ENCODE results near the gene GLRA3. TPM values are rescaled to one million over a fixed set of nuclear protein-coding genes. Genes with fewer than 3 reads are reported as not detected.

The GLRA3 gene
- total and polyA plus RNA-seq, 10 of the 15 experiments (the other 5 are each of a cell fraction or from before 2014, with no cell fraction given) = not detected

DNA sequence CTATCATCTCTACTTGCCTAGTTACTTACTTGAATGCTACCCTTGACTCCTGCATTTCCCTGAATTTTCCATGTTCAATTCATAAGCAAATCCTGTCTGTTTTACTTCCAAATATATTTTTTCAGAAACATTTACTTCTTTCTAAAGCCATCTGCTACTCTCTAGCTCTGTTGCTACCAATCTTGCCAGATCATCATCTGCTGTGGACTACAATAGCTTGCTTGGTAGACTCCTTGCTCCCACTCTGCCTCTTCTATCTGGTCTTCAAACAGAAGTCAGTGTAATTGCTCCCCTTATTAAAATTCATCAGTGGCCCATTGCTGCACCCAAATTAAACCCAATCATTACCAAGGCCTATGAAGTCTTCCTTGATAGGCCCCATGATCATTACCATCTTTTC is 155.2 kb downstream of the GLRA3 start:
- ChIA-PET POLR2A (no interaction called here), SMC1A (ENCODE audit: uncharacterized antibody, unreplicated experiment) (no interaction called here), CTCF (interaction anchor here (1.2 kb wide), 1 partner anchor 10 kb away, joined by 3 read pairs; no protein-coding TSS in a partner anchor), RAD21 (ENCODE audit: unreplicated experiment) (no interaction called here)
- DNase-seq (ENCODE audit: low read depth, low spot score) (no peak), FAIRE-seq (no peak), ATAC-seq (no peak)
- no peak overlapping the region for H3K27ac ChIP-seq (ENCODE audit: control insufficient read depth, insufficient read depth)
- TF ChIP-seq, protein P1, sequence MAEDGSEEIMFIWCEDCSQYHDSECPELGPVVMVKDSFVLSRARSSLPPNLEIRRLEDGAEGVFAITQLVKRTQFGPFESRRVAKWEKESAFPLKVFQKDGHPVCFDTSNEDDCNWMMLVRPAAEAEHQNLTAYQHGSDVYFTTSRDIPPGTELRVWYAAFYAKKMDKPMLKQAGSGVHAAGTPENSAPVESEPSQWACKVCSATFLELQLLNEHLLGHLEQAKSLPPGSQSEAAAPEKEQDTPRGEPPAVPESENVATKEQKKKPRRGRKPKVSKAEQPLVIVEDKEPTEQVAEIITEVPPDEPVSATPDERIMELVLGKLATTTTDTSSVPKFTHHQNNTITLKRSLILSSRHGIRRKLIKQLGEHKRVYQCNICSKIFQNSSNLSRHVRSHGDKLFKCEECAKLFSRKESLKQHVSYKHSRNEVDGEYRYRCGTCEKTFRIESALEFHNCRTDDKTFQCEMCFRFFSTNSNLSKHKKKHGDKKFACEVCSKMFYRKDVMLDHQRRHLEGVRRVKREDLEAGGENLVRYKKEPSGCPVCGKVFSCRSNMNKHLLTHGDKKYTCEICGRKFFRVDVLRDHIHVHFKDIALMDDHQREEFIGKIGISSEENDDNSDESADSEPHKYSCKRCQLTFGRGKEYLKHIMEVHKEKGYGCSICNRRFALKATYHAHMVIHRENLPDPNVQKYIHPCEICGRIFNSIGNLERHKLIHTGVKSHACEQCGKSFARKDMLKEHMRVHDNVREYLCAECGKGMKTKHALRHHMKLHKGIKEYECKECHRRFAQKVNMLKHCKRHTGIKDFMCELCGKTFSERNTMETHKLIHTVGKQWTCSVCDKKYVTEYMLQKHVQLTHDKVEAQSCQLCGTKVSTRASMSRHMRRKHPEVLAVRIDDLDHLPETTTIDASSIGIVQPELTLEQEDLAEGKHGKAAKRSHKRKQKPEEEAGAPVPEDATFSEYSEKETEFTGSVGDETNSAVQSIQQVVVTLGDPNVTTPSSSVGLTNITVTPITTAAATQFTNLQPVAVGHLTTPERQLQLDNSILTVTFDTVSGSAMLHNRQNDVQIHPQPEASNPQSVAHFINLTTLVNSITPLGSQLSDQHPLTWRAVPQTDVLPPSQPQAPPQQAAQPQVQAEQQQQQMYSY (CRISPR knock-in tag; IDR thresholded peaks at IDR 0.05) = no peak
- no peak for TF ChIP-seq FOXM1 (IDR thresholded peaks at IDR 0.05; ENCODE audit: low read depth, low read length)
- TF ChIP-seq FOXK2 (IDR thresholded peaks at IDR 0.05) = no peak
- TF ChIP-seq SREBF1 (IDR thresholded peaks at IDR 0.05; ENCODE audit: low read length) = no peak
- TF ChIP-seq ZBED1 (IDR thresholded peaks at IDR 0.05; ENCODE audit: borderline replicate concordance) = no peak
- no peaks in the 10 kb centered on the region for H3K79me2 ChIP-seq (ENCODE audit: control insufficient read depth, insufficient read depth, low read length)
- no peak overlapping the region for H2AFZ ChIP-seq (ENCODE audit: control insufficient read depth, low read depth, low read length)
- intact Hi-C loops (cut with micrococcal nuclease; ENCODE audit: unreplicated experiment) = no loop called here
- no peak overlapping the region for H3K4me2 ChIP-seq (ENCODE audit: control insufficient read depth, insufficient read depth)
- no peak overlapping the region for H3K4me3 ChIP-seq
- BruUV-seq (replicated peaks) = no TSS peak
- H3K9ac ChIP-seq (ENCODE audit: control insufficient read depth, insufficient read depth, low read length) = no peak overlapping the region
- H3K27me3 ChIP-seq (replicated peaks in 1 of 2; ENCODE audit: control insufficient read depth in 2 of 2, insufficient read depth in 2 of 2, low read length in 1 of 2) = no peaks in the 10 kb centered on the region
- no peaks in the 10 kb centered on the region for H3K4me1 ChIP-seq (ENCODE audit: control insufficient read depth, insufficient read depth, low read length)
- H3K36me3 ChIP-seq (ENCODE audit: control insufficient read depth in 2 of 2, insufficient read depth in 2 of 2, low read length in 1 of 2) = no peaks in the 10 kb centered on the region
- H4K20me1 ChIP-seq (ENCODE audit: control insufficient read depth, insufficient read depth) = no peaks in the 10 kb centered on the region
- in situ Hi-C loops (cut with MboI) = no loop called here
- H3K9me3 ChIP-seq (replicated peaks; ENCODE audit: control insufficient read depth, insufficient read depth, low read length) = no peaks in the 10 kb centered on the region

DNA sequence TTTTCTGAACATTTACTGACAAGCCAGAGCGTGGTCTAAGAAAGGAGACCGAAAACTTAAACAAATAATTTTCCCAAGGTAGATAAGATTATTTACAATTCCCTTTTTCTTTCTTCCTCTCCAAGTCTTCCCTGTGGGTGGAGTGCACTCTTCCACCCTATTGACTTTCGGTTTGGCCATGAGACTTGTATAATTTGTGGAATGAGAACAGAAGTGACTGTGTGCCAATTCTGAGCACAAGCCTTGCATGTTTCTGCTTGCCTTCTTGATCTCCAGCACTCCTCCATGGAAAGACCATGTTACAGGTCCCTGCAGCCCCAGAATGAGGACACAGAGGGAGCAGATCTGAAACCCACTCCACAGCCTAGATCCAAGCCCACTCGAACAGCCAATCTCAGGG is 156.8 kb downstream of the GLRA3 start:
- H4K20me1 ChIP-seq (ENCODE audit: control insufficient read depth, insufficient read depth) = no peaks in the 10 kb centered on the region
- ChIA-PET CTCF (no interaction called here), SMC1A (ENCODE audit: uncharacterized antibody, unreplicated experiment) (no interaction called here), POLR2A (no interaction called here), RAD21 (ENCODE audit: unreplicated experiment) (no interaction called here)
- ATAC-seq = no peak
- in situ Hi-C loops (cut with MboI) = no loop called here
- 4% methylated on average over 4 of the region's 4 CpGs for WGBS (ENCODE audit: insufficient coverage, insufficient replicate concordance, low lambda C conversion rate, missing lambda C conversion rate)
- DNase-seq (ENCODE audit: low read depth, low spot score) = no peak
- H3K4me1 ChIP-seq (ENCODE audit: control insufficient read depth, insufficient read depth, low read length) = no peaks in the 10 kb centered on the region
- no peak overlapping the region for H3K9ac ChIP-seq (ENCODE audit: control insufficient read depth, insufficient read depth, low read length)
- H3K36me3 ChIP-seq (ENCODE audit: control insufficient read depth in 2 of 2, insufficient read depth in 2 of 2, low read length in 1 of 2) = no peaks in the 10 kb centered on the region
- H2AFZ ChIP-seq (ENCODE audit: control insufficient read depth, low read depth, low read length) = no peak overlapping the region
- no peak overlapping the region for H3K4me2 ChIP-seq (ENCODE audit: control insufficient read depth, insufficient read depth)
- H3K27me3 ChIP-seq (replicated peaks in 1 of 2; ENCODE audit: control insufficient read depth in 2 of 2, insufficient read depth in 2 of 2, low read length in 1 of 2) = no peaks in the 10 kb centered on the region
- no peak overlapping the region for H3K4me3 ChIP-seq
- intact Hi-C loops (cut with micrococcal nuclease; ENCODE audit: unreplicated experiment) = no loop called here
- H3K9me3 ChIP-seq (replicated peaks; ENCODE audit: control insufficient read depth, insufficient read depth, low read length) = no peaks in the 10 kb centered on the region
- BruUV-seq (replicated peaks) = no TSS peak
- no peak overlapping the region for H3K27ac ChIP-seq (ENCODE audit: control insufficient read depth, insufficient read depth)
- FAIRE-seq = no peak
- no peaks in the 10 kb centered on the region for H3K79me2 ChIP-seq (ENCODE audit: control insufficient read depth, insufficient read depth, low read length)
- no peak for TF ChIP-seq CBX3 (IDR thresholded peaks at IDR 0.05; ENCODE audit: borderline replicate concordance, low read depth)
- TF ChIP-seq, protein P2, sequence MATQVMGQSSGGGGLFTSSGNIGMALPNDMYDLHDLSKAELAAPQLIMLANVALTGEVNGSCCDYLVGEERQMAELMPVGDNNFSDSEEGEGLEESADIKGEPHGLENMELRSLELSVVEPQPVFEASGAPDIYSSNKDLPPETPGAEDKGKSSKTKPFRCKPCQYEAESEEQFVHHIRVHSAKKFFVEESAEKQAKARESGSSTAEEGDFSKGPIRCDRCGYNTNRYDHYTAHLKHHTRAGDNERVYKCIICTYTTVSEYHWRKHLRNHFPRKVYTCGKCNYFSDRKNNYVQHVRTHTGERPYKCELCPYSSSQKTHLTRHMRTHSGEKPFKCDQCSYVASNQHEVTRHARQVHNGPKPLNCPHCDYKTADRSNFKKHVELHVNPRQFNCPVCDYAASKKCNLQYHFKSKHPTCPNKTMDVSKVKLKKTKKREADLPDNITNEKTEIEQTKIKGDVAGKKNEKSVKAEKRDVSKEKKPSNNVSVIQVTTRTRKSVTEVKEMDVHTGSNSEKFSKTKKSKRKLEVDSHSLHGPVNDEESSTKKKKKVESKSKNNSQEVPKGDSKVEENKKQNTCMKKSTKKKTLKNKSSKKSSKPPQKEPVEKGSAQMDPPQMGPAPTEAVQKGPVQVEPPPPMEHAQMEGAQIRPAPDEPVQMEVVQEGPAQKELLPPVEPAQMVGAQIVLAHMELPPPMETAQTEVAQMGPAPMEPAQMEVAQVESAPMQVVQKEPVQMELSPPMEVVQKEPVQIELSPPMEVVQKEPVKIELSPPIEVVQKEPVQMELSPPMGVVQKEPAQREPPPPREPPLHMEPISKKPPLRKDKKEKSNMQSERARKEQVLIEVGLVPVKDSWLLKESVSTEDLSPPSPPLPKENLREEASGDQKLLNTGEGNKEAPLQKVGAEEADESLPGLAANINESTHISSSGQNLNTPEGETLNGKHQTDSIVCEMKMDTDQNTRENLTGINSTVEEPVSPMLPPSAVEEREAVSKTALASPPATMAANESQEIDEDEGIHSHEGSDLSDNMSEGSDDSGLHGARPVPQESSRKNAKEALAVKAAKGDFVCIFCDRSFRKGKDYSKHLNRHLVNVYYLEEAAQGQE (IDR thresholded peaks at IDR 0.05; ENCODE audit: low read depth, low read length) = no peak
- TF ChIP-seq SUPT20H (IDR thresholded peaks at IDR 0.05; ENCODE audit: borderline replicate concordance, control insufficient read depth, low read depth, low read length) = no peak
- TF ChIP-seq RUNX3 (IDR thresholded peaks at IDR 0.05; ENCODE audit: low read length) = no peak
- TF ChIP-seq, protein P3, sequence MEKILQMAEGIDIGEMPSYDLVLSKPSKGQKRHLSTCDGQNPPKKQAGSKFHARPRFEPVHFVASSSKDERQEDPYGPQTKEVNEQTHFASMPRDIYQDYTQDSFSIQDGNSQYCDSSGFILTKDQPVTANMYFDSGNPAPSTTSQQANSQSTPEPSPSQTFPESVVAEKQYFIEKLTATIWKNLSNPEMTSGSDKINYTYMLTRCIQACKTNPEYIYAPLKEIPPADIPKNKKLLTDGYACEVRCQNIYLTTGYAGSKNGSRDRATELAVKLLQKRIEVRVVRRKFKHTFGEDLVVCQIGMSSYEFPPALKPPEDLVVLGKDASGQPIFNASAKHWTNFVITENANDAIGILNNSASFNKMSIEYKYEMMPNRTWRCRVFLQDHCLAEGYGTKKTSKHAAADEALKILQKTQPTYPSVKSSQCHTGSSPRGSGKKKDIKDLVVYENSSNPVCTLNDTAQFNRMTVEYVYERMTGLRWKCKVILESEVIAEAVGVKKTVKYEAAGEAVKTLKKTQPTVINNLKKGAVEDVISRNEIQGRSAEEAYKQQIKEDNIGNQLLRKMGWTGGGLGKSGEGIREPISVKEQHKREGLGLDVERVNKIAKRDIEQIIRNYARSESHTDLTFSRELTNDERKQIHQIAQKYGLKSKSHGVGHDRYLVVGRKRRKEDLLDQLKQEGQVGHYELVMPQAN (conservative IDR thresholded peaks at IDR 0.05) = no peak
